ENCODE measurements around the gene DNAJC16.

DNA sequence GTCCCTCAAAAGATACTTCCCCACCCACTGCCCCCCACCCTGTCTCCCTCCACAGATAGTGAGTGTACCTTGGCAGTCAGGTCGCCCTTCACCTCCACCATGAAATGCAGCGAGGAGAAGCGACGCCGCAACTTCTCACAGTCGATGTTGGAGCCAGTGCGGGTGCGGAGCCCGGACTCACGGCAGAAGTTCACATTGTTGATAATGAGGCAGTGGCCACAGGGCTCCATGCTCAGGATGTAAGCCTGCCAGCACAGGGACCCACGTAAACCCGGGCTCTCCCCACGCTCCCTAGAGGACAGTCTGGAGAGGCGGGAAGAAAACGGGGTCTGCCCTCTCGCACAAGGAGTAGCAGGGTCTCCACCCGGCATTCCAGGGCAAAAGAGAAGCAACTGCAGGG is 19.8 kb upstream of the DNAJC16 start:
- no peak for TF ChIP-seq BHLHE40 (IDR thresholded peaks at IDR 0.05; ENCODE audit: low read depth, low read length)
- no peak for TF ChIP-seq POLR2A (IDR thresholded peaks at IDR 0.05; ENCODE audit: low read depth, low read length)
- no peak for TF ChIP-seq CTCF (conservative IDR thresholded peaks at IDR 0.05; ENCODE audit: low read depth, low read length)

Data from IMR-90 (cell line).